HepG2 (cell line): ENCODE data around the gene PRKN. TPM values are rescaled to one million over a fixed set of nuclear protein-coding genes. Genes with fewer than 3 reads are reported as not detected.

Experiments
- CHD2 ChIP-seq: IDR thresholded peaks from 2 replicates; pipeline ENCODE4 v1.6.1; 2011; ENCODE audit warnings: low read depth, low read length, improper control_type of control experiment
- DNMT3B ChIP-seq: conservative IDR thresholded peaks from 2 replicates; pipeline ENCODE4 v1.6.1; 2016; ENCODE audit warnings: missing biosample characterization, control low read depth
- FLYWCH1 ChIP-seq: sonication (generic); formaldehyde crosslinking; IDR thresholded peaks from 2 replicates; pipeline ENCODE4 v1.8.1; 2023; ENCODE audit warnings: mild to moderate bottlenecking, missing genetic modification reagents
- MEIS1 ChIP-seq: sonication (generic); formaldehyde crosslinking; IDR thresholded peaks from 2 replicates; pipeline ENCODE4 v1.9.0; 2021; ENCODE audit warnings: mild to moderate bottlenecking, missing genetic modification reagents, moderate library complexity, borderline replicate concordance
- NCOR1 ChIP-seq: fragments of 200-600 bp; sonication (generic); IDR thresholded peaks from 2 replicates; pipeline ENCODE4 v1.7.0; 2017; ENCODE audit warnings: antibody characterized with exemption, low read length, borderline replicate concordance
- NR1H2 ChIP-seq: sonication (generic); formaldehyde crosslinking; IDR thresholded peaks from 2 replicates; pipeline ENCODE4 v1.8.1; 2022; ENCODE audit warnings: low read depth, missing genetic modification reagents, borderline replicate concordance
- NR2F6 ChIP-seq, 2 experiments: IDR thresholded peaks; 2 replicates each; pipeline ENCODE4 v1.6.1; 2016; ENCODE audit warnings: antibody characterized with exemption in 1 of 2, mild to moderate bottlenecking in 1 of 2
- RCOR2 ChIP-seq: IDR thresholded peaks from 2 replicates; pipeline ENCODE4 v1.6.1; 2016; ENCODE audit warnings: missing biosample characterization, missing genetic modification reagents
- SMC3 ChIP-seq: IDR thresholded peaks from 2 replicates; pipeline ENCODE4 v1.6.1; 2011; ENCODE audit warnings: low read length, improper control_type of control experiment
- TCF12 ChIP-seq, 2 experiments: fragments of 450-650 bp in 1 of 2; sonication (generic) in 1 of 2; formaldehyde crosslinking in 1 of 2; IDR thresholded peaks; 2 replicates each; pipeline versions ENCODE4 v1.6.1 to v1.8.0; 2017 to 2022; ENCODE audit warnings: antibody characterized with exemption in 1 of 2, mild to moderate bottlenecking in 1 of 2, missing genetic modification reagents in 1 of 2, moderate library complexity in 1 of 2
- ZBTB3 ChIP-seq: sonication (generic); formaldehyde crosslinking; IDR thresholded peaks from 2 replicates; pipeline ENCODE4 v1.4.0; 2020; ENCODE audit warnings: low read depth, mild to moderate bottlenecking, moderate library complexity, missing genetic modification reagents, borderline replicate concordance
- ZFAT ChIP-seq: sonication (generic); formaldehyde crosslinking; conservative IDR thresholded peaks from 2 replicates; pipeline ENCODE4 v1.8.1; 2023; ENCODE audit warnings: missing genetic modification reagents, inconsistent platforms
- ZFY ChIP-seq: sonication (generic); formaldehyde crosslinking; IDR thresholded peaks from 2 replicates; pipeline ENCODE4 v1.4.0; 2020; ENCODE audit warnings: missing genetic modification reagents
- ZNF136 ChIP-seq: sonication (generic); formaldehyde crosslinking; IDR thresholded peaks from 2 replicates; pipeline ENCODE4 v1.8.1; 2022; ENCODE audit warnings: low read depth, mild to moderate bottlenecking, moderate library complexity, missing genetic modification reagents
- ZNF256 ChIP-seq: sonication (generic); formaldehyde crosslinking; conservative IDR thresholded peaks from 2 replicates; pipeline ENCODE4 v1.4.0; 2020; ENCODE audit warnings: missing genetic modification reagents
- ZNF34 ChIP-seq: sonication (generic); formaldehyde crosslinking; IDR thresholded peaks from 2 replicates; pipeline ENCODE4 v1.4.0; 2020; ENCODE audit warnings: mild to moderate bottlenecking, missing genetic modification reagents, borderline replicate concordance
- ZNF883 ChIP-seq: sonication (generic); formaldehyde crosslinking; IDR thresholded peaks from 2 replicates; pipeline ENCODE4 v1.5.1; 2020; ENCODE audit warnings: mild to moderate bottlenecking, missing genetic modification reagents; ENCODE audit errors: not compliant biosample characterization
- polyA plus RNA-seq, 8 experiments: library from polyadenylated mRNA; depleted of rRNA in 3 of 8; stranded (reverse) in 7 of 8; unstranded in 1 of 8; fragments of >200 nt; fragmentation: Illumina TruSeq in 4 of 8; extraction: Trizol in 4 of 8; gene quantifications; 2 replicates each; pipeline versions ENCODE4 v1.2.1 to v1.2.3, GENCODE V29; 2011 to 2016; ENCODE audit warnings: low read depth in 4 of 8, missing spikeins in 1 of 8, mixed read lengths in 1 of 8; ENCODE audit not compliant: insufficient read depth in 1 of 8
- total RNA-seq, 5 experiments: library from RNA; depleted of rRNA; stranded (reverse); fragments of >200 nt; fragmentation: Illumina TruSeq; extraction: Trizol; gene quantifications; 2 replicates each; pipeline ENCODE4 v1.2.3, GENCODE V29; 2016; ENCODE audit warnings: low read depth in 1 of 5
- TF ChIP-seq, protein P1 (sequence below): sonication (generic); formaldehyde crosslinking; IDR thresholded peaks from 2 replicates; pipeline ENCODE4 v1.4.0; 2020; ENCODE audit warnings: missing genetic modification reagents, mild to moderate bottlenecking, borderline replicate concordance
- TF ChIP-seq, protein P2 (sequence below): sonication (generic); formaldehyde crosslinking; conservative IDR thresholded peaks from 2 replicates; pipeline ENCODE4 v1.8.0; 2022; ENCODE audit warnings: low read depth, missing genetic modification reagents
- TF ChIP-seq, protein P3 (sequence below): sonication (generic); formaldehyde crosslinking; IDR thresholded peaks from 2 replicates; pipeline ENCODE4 v1.4.0; 2020; ENCODE audit warnings: missing genetic modification reagents

Gene PRKN
- total and polyA plus RNA-seq, 2 of the 13 experiments (the other 11 are each of a cell fraction or from before 2014, with no cell fraction given) = 0.31 to 0.44 TPM

DNA sequence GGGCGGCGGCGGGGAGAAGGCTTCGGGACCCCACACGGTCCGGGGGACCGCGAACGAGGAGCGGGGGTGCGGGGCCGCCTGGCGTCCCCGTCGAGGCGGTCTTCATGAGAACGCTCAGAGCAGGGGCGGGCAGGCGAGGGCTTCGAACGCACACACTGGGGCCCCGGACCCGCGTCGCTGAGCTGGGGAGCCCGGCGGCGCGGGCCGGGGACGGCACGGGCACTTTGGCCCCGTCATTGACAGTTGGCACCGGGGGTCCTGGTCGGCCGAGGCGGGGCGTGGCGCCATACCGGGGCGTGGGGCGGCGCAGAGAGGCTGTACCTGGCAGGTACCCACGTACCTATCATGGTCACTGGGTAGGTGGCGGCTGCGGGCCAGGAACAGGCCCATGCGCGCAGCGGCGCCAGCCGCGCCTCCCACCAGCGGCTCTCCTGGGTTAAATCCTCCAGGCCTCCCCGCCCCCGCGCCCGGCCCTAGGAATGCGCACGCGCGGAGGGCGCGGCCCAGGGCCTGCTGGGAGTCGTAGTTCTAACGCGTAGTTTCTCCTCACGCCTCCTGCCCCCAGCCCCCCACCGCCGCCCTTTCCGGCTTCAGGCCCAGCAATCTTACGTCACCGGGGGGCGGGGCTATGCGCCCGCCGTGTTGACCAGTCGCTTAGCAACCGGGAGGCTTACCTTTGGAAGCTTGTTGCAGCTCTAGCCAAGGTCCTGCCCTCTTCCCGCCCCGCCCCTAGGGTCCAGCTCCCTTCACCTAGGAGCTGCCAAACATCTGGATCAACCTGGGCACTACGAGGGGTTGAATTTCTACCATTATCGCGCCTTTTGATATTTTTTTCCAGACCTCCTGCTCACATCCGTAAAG, at the start of gene PRKN, which contains the start of gene PACRG (continued):
- TF ChIP-seq, protein P1, sequence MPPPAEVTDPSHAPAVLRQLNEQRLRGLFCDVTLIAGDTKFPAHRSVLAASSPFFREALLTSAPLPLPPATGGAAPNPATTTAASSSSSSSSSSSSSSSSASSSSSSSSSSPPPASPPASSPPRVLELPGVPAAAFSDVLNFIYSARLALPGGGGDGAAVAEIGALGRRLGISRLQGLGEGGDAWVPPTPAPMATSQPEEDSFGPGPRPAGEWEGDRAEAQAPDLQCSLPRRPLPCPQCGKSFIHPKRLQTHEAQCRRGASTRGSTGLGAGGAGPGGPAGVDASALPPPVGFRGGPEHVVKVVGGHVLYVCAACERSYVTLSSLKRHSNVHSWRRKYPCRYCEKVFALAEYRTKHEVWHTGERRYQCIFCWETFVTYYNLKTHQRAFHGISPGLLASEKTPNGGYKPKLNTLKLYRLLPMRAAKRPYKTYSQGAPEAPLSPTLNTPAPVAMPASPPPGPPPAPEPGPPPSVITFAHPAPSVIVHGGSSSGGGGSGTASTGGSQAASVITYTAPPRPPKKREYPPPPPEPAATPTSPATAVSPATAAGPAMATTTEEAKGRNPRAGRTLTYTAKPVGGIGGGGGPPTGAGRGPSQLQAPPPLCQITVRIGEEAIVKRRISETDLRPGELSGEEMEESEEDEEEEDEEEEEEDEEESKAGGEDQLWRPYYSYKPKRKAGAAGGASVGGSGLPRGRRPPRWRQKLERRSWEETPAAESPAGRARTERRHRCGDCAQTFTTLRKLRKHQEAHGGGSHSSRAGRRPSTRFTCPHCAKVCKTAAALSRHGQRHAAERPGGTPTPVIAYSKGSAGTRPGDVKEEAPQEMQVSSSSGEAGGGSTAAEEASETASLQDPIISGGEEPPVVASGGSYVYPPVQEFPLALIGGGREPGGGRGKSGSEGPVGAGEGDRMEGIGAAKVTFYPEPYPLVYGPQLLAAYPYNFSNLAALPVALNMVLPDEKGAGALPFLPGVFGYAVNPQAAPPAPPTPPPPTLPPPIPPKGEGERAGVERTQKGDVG (CRISPR knock-in tag) = 0 out of 2 replicates have a peak, but pooled peaks have one; percentile 34
- TF ChIP-seq NCOR1 = no peak
- no peak for TF ChIP-seq SMC3
- TF ChIP-seq DNMT3B (CRISPR knock-in tag) = no peak
- TF ChIP-seq ZNF256 (CRISPR knock-in tag) = peak; percentile 61; the same call in 1 of the 2 replicates
- TF ChIP-seq ZNF136 (CRISPR knock-in tag) = no peak
- no peak for TF ChIP-seq NR1H2 (CRISPR knock-in tag)
- no peak for TF ChIP-seq TCF12 (IDR thresholded peaks at IDR 0.05)
- peak; percentile 53; the same call in 1 of the 2 replicates for TF ChIP-seq TCF12 (CRISPR knock-in tag; IDR thresholded peaks at IDR 0.05)
- peak; percentile 79 for TF ChIP-seq ZNF883 (CRISPR knock-in tag)
- TF ChIP-seq, protein P2, sequence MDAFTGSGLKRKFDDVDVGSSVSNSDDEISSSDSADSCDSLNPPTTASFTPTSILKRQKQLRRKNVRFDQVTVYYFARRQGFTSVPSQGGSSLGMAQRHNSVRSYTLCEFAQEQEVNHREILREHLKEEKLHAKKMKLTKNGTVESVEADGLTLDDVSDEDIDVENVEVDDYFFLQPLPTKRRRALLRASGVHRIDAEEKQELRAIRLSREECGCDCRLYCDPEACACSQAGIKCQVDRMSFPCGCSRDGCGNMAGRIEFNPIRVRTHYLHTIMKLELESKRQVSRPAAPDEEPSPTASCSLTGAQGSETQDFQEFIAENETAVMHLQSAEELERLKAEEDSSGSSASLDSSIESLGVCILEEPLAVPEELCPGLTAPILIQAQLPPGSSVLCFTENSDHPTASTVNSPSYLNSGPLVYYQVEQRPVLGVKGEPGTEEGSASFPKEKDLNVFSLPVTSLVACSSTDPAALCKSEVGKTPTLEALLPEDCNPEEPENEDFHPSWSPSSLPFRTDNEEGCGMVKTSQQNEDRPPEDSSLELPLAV = no peak
- no peak for TF ChIP-seq RCOR2 (CRISPR knock-in tag)
- no peak; the same call in 1 of the 2 replicates for TF ChIP-seq ZFAT (CRISPR knock-in tag)
- peak; percentile 73; the same call in 1 of the 2 replicates for TF ChIP-seq CHD2
- peak; percentile 95 for TF ChIP-seq ZFY (CRISPR knock-in tag)
- TF ChIP-seq ZNF34 (CRISPR knock-in tag) = peak; percentile 39; the same call in 1 of the 2 replicates
- TF ChIP-seq ZBTB3 (CRISPR knock-in tag) = no peak
- no peak; the same call in 1 of the 2 replicates for TF ChIP-seq MEIS1
- TF ChIP-seq, protein P3, sequence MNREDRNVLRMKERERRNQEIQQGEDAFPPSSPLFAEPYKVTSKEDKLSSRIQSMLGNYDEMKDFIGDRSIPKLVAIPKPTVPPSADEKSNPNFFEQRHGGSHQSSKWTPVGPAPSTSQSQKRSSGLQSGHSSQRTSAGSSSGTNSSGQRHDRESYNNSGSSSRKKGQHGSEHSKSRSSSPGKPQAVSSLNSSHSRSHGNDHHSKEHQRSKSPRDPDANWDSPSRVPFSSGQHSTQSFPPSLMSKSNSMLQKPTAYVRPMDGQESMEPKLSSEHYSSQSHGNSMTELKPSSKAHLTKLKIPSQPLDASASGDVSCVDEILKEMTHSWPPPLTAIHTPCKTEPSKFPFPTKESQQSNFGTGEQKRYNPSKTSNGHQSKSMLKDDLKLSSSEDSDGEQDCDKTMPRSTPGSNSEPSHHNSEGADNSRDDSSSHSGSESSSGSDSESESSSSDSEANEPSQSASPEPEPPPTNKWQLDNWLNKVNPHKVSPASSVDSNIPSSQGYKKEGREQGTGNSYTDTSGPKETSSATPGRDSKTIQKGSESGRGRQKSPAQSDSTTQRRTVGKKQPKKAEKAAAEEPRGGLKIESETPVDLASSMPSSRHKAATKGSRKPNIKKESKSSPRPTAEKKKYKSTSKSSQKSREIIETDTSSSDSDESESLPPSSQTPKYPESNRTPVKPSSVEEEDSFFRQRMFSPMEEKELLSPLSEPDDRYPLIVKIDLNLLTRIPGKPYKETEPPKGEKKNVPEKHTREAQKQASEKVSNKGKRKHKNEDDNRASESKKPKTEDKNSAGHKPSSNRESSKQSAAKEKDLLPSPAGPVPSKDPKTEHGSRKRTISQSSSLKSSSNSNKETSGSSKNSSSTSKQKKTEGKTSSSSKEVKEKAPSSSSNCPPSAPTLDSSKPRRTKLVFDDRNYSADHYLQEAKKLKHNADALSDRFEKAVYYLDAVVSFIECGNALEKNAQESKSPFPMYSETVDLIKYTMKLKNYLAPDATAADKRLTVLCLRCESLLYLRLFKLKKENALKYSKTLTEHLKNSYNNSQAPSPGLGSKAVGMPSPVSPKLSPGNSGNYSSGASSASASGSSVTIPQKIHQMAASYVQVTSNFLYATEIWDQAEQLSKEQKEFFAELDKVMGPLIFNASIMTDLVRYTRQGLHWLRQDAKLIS (CRISPR knock-in tag) = no peak
- TF ChIP-seq FLYWCH1 (CRISPR knock-in tag) = no peak
- no peak for TF ChIP-seq NR2F6 (IDR thresholded peaks at IDR 0.05)
- TF ChIP-seq NR2F6 (CRISPR knock-in tag; IDR thresholded peaks at IDR 0.05) = no peak
